Stimulated activated CD4-positive, alpha-beta T cell treated with anti-CD3 and anti-CD28 coated beads, Interleukin-12 subunit alpha, Interleukin-12 subunit beta, amount 100 ng/mL, for 48 hours (primary cell): ENCODE data around the gene NEXMIF.
"Not testable (repeated sequence)": the region's sequence is repeated elsewhere in the genome, so short reads cannot be mapped to it uniquely, and the experiment has no call there.

Experiments
- DNase-seq, 3 donors: peaks; one replicate each; pipeline ENCODE4 v3.0.0-alpha.2; 2020; ENCODE audit warnings: low read depth in 2 of 3, low spot score in 1 of 3

NEXMIF gene

DNA sequence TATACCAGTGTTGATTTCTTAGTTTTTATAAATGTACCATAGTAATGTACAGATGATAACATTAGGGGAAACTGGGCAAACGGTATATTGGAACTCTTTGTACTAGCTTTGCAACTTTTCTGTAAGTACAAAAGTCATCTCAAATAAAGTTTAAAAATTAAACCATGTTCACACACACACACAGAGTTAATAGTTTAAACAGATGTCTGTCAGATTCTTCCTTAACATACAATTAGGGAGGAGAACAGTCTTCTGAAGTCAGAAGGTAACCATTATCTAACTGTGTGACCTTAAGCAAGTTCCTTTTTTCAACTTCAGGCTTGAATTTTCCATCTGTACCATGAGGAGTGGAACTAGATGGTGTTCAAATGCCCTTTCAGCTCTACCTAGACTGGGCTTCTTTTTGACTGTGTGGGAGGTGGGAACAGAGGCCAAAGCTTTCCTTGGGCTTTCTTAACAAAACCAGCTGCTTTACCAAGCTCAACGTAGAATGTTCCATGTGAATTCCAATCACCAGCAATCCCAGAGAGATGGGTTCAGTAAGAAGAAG lies 127.8 kb downstream of the NEXMIF start:
- DNase-seq, result no peak

DNA sequence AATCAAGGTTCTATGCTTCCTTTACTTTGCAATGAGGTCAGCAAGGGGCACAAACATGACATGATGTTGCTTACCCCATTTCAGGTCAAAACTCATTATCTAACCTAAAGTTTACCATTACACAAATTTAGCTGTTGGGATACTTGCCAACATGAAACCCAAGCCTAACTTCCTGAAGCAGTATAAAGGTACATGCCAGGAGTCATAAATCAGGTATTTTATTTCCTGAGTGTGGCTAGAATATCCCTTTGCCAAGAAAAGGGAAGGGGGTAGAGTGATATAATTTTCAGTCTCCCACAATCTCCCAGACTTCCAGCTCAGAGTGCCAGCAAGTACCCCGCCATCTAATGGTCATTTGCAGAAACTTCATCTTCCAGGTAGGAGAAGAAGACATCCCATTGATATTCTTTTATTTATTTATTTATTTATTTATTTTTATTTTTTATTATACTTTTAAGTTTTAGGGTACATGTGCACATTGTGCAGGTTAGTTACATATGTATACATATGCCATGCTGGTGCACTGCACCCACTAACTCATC lies 136.6 kb downstream of the NEXMIF start:
- no peak for DNase-seq

DNA sequence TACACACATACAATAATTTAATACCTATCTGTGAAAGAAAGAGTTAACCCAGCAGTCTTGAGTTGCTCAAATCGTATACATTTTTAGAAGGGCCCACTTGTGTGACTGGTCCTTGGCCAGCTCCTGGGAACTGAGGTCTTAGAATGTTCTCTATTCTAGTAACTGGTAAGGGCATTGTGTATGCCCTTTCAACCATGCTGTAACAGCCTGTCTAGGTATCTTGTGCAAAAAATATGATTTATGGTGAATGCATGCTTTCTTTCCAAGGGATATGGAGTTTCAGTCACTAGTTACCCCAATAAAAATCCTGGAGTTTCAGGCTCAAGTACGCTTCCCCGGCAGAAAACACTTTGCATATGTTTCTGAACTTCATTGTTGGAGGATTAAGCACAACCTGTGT lies 140.6 kb downstream of the NEXMIF start:
- no peak for DNase-seq

DNA sequence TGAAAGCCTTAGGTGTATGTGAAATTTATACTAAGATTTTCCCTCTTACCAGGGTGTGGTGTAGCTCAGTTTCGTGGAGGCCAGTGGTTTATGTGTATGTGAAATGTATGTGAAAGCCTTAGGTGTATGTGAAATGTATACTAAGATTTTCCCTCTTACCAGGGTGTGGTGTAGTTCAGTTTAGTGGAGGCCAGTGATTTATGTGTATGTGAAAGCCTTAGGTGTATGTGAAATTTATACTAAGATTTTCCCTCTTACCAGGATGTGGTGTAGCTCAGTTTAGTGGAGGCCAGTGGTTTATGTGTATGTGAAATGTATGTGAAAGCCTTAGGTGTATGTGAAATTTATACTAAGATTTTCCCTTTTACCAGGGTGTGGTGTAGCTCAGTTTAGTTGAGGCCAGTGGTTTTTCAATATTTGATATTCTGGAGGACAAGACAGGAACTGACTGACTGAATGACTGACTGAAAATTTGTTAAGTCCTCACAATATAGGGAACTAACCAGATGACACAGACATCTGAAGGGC lies 143.7 kb downstream of the NEXMIF start:
- no peak for DNase-seq

DNA sequence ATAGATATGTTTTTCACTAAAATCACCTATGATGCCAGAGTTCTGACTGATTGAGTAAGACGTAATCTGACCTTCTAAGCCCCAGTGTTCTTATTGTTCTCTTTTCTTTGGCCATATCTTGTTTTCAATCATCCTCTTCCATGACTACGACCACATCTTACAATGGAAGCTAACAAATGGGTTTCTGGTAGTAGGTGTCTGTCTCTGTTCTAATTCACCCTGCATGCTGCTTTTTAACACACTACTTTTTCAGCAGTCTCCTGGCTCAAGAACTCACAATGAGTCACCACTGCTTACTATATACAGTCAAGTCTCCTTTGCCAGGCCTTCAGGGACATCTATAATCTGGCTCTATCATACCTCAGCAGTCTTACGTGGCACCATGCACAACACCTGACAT lies 146.1 kb downstream of the NEXMIF start:
- no peak for DNase-seq

DNA sequence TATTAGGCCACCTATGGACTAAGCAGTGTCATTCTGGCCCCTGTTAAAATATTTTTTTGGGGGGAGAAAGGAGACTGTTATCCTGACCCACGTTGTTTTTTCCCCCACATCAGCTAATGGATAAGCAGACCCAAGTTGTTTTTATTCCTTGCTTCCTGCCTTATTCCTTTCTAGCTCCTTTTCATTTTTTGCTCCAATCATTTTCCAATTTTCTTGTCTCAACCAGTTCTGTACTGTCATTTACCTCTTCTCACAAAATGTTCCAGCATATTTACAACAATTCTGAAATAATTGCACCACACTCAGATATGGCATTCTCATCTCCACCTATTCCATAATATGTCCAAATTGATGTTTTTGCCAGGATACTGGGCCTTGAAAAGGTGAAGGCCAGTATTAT lies 150.3 kb downstream of the NEXMIF start:
- no peak for DNase-seq

DNA sequence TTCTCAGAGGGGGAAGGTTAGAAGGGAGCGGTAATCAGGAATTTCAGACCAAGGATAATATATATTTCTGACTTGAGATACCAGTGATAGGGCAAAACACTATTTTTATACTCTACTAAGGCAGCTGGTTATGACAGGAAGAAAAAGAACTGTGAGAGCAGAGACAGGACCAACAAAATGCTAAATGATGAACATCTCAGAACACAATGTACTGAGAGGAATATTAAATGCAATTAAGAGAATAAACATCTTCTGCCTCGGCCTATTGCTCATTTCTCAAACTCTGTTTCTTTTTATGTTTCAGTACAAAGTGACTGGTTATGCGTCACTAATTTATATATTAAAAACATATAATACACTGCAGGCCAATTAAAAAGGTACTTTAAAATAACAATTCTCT lies 188.8 kb downstream of the NEXMIF start:
- DNase-seq, result no peak

DNA sequence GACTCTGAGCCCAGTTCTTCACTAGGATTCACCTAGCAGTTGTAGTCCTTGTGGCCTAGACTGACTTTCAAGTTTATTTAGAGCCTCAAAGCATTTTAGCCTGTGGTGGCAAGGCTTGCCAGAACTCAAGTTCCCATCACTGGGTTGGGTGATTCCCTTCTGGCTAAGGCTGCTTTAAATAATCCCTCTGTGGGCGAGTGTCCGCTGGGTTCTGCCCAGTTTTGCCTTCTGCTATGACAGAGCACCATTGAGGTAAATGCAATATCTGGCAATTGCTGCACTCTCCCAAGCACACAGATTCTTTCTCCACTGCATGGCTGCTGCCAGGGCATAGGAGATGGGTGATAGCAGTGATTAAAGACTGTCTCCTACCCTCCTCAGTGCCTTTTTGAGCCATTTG lies 220.0 kb downstream of the NEXMIF start:
- DNase-seq, result no peak

DNA sequence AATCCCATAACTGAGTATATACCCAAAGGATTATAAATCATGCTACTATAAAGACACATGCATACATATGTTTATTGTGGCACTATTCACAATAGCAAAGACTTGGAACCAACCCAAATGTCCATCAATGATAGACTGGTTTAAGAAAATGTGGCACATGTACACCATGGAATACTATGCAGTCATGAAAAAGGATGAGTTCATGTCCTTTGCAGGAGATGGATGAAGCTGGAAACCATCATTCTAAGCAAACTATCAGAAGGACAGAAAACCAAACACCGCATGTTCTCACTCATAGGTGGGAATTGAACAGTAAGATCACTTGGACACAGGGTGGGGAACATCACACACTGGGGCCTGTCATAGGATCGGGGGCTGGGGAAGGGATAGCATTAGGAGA lies 223.9 kb downstream of the NEXMIF start:
- not testable (repeated sequence) for DNase-seq

DNA sequence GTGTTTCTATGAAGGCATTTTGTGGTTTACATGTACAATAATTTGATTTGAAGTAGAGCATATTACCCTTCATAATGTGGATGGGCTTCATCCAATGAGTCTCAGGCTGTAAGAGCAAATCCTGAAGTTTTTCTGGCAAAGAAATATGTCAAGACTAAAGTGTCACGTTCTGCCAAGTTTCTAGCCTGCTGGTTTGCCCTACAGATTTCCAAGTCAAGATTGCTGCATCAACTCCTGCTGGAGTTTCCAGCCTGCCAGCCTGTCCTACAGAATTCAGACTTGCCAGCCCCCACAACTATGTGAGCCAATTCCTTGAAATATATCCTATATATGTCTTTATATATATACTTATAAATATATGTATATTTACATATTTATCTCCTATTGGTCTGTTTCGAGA lies 240.8 kb downstream of the NEXMIF start:
- DNase-seq, result no peak
